ENCODE measurements around the gene SLC8A2.

DNA sequence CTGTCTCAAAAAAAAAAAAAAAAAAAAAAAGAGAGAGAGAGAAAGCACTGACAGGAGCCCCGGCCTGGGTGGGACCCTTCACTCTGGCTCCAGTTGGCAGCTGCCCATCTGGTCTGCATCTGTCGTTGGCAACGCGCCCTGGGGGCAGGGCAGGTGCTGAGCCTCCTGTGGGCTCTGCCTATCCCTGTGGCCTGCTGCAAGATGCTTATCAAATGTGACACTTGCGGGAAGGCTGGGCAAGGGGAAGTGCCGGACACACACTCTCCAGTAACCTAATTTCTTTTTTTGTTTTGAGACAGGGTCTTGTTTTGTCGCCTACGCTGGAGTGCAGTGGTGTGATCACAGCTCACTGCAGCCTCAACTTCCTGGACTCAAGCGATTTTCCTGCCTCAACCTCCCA is 23.0 kb upstream of the SLC8A2 start:
- no peak for TF ChIP-seq EZH2 (optimal IDR thresholded peaks at IDR 0.05; ENCODE audit: low read depth, low read length)
- TF ChIP-seq, protein P1, sequence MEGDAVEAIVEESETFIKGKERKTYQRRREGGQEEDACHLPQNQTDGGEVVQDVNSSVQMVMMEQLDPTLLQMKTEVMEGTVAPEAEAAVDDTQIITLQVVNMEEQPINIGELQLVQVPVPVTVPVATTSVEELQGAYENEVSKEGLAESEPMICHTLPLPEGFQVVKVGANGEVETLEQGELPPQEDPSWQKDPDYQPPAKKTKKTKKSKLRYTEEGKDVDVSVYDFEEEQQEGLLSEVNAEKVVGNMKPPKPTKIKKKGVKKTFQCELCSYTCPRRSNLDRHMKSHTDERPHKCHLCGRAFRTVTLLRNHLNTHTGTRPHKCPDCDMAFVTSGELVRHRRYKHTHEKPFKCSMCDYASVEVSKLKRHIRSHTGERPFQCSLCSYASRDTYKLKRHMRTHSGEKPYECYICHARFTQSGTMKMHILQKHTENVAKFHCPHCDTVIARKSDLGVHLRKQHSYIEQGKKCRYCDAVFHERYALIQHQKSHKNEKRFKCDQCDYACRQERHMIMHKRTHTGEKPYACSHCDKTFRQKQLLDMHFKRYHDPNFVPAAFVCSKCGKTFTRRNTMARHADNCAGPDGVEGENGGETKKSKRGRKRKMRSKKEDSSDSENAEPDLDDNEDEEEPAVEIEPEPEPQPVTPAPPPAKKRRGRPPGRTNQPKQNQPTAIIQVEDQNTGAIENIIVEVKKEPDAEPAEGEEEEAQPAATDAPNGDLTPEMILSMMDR (IDR thresholded peaks at IDR 0.05; ENCODE audit: low read length), result no peak
